ENCODE results near the gene TTC23. TPM values are rescaled to one million over a fixed set of nuclear protein-coding genes. Genes with fewer than 3 reads are reported as not detected.

Gene TTC23
- total RNA-seq, 1 donor from 2014 or later: 32.3 TPM

DNA sequence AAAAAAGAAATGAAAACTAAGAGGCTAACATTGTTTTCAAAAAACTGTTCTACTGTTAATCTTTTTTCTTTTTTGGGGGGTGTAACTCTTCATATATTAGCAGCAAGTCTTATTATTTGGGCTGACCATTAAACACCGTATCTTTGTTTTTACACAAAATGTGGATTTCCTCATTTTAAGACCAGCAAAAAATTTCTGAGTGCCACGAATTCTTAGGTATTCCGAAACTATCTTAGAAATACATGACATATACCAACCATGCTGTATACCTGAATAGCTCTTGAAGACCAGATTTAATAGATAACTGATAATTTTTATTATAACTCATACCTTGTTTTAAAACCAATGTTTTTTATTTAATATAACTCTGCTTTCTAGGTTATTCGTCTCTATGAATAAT, 620 bp upstream of the TTC23 start:
- DNase-seq (ENCODE audit: low spot score in 2 of 2, unreplicated experiment in 2 of 2): no peak
- no peaks in the 10 kb centered on the region for H3K36me3 Mint-ChIP-seq
- H3K9me3 Mint-ChIP-seq: no peaks in the 10 kb centered on the region
- peak overlapping the region; percentile 98 for H3K27ac Mint-ChIP-seq
- no peaks in the 10 kb centered on the region for H3K27me3 Mint-ChIP-seq (ENCODE audit: low read depth)
- no peak for TF ChIP-seq CTCF (IDR thresholded peaks at IDR 0.05; ENCODE audit: unreplicated experiment)
- H3K4me3 Mint-ChIP-seq: no peak overlapping the region
- peaks cover 23% of the 10 kb centered on the region for H3K4me1 Mint-ChIP-seq

- no peak for DNase-seq (ENCODE audit: low spot score in 2 of 2, unreplicated experiment in 2 of 2)
- Mint-ChIP-seq H3K9me3 (no peaks in the 10 kb centered on the region), H3K27me3 (ENCODE audit: low read depth) (no peaks in the 10 kb centered on the region), H3K4me3 (no peak overlapping the region), H3K36me3 (no peaks in the 10 kb centered on the region), H3K4me1 (peaks cover 18% of the 10 kb centered on the region), H3K27ac (no peak overlapping the region)
- no peak for TF ChIP-seq CTCF (IDR thresholded peaks at IDR 0.05; ENCODE audit: unreplicated experiment)
These were observed 1.2 kb downstream of the TTC23 start for GRCh38 chr15:99248000-99248715.

DNA sequence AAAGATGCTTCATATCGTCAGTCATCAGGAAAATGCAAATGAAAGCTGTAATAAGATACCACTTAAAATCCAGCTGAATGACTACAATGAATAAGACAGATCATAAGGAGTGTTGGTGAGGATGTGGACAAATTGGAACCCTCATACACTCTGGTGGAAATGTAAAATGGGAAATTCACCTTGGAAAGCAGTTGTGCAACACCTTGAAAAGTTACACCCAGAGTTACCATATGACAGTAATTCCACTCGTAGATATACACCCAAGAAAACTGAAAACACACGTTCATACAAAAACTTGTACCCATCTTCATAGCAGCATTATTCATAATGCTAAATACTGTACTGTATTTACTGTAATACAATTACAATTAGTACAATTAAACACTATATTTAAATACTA, 2.3 kb downstream of the TTC23 start:
- no peak for TF ChIP-seq CTCF (IDR thresholded peaks at IDR 0.05; ENCODE audit: unreplicated experiment)

GRCh38 chr15:99244306-99244705, 5.1 kb downstream of the TTC23 start:
- Mint-ChIP-seq H3K27ac (no peak overlapping the region), H3K9me3 (no peaks in the 10 kb centered on the region), H3K4me3 (no peak overlapping the region), H3K36me3 (peaks cover 3% of the 10 kb centered on the region), H3K27me3 (ENCODE audit: low read depth) (no peaks in the 10 kb centered on the region), H3K4me1 (peaks cover 2% of the 10 kb centered on the region)
- no peak for DNase-seq (ENCODE audit: low spot score in 2 of 2, unreplicated experiment in 2 of 2)
- TF ChIP-seq CTCF (IDR thresholded peaks at IDR 0.05; ENCODE audit: unreplicated experiment): no peak

More for the DNA sequence above, 2.3 kb downstream of the TTC23 start:
- Mint-ChIP-seq H3K36me3 (no peaks in the 10 kb centered on the region), H3K27ac (no peak overlapping the region), H3K27me3 (ENCODE audit: low read depth) (no peaks in the 10 kb centered on the region), H3K9me3 (no peaks in the 10 kb centered on the region), H3K4me1 (peaks cover 10% of the 10 kb centered on the region), H3K4me3 (no peak overlapping the region)
- DNase-seq (ENCODE audit: low spot score in 2 of 2, unreplicated experiment in 2 of 2): no peak

- Mint-ChIP-seq H3K27ac (no peak overlapping the region), H3K27me3 (ENCODE audit: low read depth) (no peaks in the 10 kb centered on the region), H3K4me1 (no peaks in the 10 kb centered on the region), H3K9me3 (peaks cover 4% of the 10 kb centered on the region), H3K36me3 (peaks cover 9% of the 10 kb centered on the region), H3K4me3 (no peak overlapping the region)
- DNase-seq (ENCODE audit: low spot score in 2 of 2, unreplicated experiment in 2 of 2): no peak
- no peak for TF ChIP-seq CTCF (IDR thresholded peaks at IDR 0.05; ENCODE audit: unreplicated experiment)
These were observed 7.6 kb downstream of the TTC23 start for GRCh38 chr15:99241752-99242151.

Measured in mesothelial cell of epicardium (in vitro differentiated cells).